GM19395 (cell line): ENCODE measurements around the gene DMRT3.
A peak's percentile ranks its signal among the peaks of the same experiment; 100 is the strongest.

Source experiments
- ATAC-seq: cut with Tn5 transposase; IDR thresholded peaks from one replicate; pipeline ENCODE4 v1.9.1; 2021; ENCODE audit warnings: mild to moderate bottlenecking, moderate library complexity; ENCODE audit not compliant: unreplicated experiment

Gene DMRT3

DNA sequence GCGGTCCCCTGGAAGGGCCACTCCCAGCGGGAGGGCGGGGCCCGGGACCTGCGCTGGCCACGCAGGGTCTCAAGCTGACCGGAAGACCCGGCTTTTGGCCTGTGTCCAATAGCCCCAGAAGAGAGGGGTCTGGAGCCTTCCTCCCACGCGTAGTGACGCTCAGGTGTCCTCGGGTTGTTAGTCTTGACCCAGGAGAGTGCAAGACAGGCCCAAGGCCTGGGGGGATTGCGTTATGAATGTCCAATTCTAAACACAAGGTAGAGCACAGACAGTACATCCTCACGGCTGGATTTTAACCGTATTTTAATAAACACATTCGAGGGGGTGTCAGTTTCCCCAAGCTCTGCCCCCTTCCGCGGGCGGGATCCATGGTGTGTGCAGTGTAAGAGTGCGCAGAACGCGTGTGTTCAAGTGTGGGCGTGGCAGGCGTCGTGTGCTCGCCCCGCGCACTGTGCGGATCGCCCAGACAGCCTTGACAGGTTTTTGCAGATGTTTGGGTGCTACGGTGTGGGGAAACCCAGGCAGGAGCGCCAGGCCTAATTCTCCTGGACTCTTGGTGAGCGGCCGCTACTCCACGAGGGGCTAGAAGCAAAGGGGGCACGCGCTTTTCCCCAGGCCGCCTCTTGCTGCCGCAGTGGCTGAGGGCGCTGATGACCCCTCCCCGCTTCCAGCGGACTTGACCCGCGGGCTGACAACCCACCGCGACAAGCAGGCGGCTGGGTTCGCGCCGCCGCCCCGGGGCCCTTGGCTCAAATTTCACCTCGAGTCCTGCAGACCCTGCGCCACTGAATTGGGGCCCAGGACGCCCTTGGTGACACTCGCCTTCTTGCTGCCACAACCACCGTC is 6.1 kb upstream of the DMRT3 start:
- ATAC-seq = no peak

DNA sequence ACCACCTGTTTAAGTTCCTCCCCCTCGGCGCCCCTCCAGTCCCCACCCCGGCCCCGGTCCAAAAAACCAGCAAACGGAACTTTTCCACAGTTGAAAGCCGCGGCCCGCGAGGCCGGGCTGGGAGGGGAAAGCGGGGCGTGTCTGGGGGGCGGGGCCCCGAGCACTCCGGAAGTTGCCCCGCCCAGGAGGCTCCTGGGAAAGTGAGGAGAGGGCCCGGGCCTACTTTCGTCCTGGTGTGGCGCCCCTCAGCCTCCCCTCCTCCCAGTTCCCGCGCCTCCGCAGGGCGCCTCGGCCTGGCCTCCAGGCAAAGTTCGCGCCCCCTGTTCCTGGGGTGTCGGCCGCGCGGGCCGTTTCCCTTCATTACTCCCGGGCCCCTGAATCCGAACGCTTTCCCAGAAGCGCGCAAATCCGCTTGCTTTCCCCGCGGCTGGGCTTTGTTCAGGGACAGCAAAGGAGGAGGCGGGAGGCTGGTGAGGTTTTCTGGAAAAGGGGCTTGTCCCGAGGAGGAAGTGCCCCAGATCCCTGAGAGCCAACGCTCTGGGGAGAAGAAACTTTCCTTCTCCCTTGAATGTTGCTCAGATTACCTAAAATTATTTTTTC is 4.5 kb upstream of the DMRT3 start:
- ATAC-seq = no peak

DNA sequence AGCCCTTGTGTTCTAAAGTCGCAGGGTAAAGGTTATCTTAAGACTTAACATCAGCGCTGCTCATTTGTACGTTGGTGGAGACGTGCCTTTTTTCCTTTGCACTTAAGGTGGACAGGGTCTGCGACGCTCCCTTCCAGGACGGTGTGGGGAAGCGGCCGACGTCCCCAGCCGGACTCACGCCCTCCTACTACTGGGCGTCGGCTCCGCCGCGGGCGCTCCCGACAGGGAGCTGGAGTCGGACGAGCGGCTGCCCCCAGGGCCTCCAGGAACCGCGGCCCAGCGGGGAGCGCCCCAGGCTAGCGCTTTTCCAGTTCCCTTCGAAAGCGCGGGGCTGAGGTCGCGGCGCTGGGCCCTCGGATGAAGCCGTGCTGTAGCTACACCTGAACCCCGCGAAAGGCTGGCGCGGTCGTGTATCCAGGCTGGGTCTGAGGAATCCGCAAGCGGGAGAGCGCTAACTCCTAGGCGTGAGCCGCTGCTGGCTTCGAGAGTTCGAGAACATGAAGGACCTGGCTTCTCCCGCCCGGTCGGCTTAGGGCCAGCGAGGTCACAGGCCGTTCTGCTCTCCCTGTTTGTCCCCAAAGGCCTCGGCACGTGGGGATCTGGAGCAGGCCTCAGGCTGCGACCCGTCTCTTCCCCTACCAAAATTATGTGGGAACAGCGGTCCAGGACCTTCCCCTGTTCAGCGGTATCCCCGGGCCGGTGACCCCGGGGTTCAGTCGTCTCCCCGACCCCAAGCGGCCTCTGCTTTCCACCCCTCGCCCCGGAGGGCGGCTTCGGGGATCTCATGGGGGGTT is 3.8 kb upstream of the DMRT3 start:
- ATAC-seq = no peak

DNA sequence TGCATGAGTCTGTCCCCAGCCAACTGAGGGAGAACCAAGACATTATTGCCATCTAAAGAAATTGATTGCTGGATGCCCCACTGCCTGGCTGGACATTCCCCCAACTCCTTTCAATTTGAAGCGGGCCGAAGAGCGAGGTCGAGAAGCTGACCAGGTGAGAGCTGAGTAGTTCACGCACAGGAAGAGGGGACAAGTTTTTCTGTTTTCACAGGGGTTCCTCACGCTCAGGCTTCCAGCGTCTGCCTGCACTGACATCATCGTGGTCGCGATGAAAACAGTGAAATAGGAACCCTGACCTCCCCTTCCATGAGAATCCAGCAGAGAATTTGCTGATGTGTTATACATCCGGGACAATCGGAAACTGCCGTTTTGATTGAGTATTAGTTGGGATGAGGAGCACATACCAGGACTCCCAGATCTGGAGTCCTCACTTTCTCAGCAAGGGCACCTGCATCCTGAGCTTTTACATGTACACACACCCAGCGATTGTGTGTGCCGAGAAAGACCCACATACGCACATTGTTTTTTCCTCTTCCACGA is 3.1 kb upstream of the DMRT3 start:
- no peak for ATAC-seq

DNA sequence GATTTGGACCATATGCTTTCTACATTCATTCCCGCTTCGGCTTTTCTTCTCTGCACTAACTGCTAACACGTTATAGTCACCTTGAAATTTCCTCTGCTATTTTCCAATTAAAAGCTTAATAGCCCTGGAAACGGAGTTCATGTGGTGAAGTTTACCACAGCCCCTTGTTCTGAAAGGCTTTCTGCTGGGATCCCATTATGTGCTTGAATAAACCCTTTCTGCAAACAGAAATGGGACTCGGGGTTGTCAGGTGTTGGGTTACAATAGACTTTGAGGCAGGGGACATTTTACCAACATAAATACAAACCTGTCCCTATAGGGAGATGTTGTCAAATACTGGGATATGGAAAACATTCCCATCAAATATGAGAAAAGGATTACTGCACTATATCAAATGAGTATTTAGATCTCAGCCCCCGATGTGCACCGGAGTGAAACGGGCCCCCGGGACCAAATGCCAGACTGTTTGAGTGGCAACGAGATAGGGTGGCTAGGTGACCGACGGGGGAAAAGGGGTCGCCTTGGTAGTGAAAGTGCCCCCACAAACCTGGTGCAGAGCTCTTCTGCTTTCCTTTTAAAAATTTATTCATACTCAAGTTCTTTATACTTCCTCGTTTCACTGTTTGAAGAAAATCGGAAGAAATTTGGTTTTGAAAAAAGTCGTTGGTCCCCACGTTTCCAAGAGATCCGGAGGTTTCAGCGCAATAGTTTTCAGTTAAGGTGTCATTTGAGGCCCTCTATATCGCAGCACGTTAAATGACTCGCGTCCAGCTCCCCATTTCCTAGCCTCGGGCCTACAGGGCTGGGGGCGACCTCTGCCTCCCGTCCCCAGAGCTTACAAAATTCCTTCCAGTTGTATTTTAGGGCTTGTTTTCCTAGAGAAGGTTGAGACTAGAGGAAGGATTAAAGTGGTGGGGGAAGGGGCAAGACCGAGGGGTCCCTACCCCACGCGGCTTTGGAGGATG is 2.1 kb upstream of the DMRT3 start:
- no peak for ATAC-seq

DNA sequence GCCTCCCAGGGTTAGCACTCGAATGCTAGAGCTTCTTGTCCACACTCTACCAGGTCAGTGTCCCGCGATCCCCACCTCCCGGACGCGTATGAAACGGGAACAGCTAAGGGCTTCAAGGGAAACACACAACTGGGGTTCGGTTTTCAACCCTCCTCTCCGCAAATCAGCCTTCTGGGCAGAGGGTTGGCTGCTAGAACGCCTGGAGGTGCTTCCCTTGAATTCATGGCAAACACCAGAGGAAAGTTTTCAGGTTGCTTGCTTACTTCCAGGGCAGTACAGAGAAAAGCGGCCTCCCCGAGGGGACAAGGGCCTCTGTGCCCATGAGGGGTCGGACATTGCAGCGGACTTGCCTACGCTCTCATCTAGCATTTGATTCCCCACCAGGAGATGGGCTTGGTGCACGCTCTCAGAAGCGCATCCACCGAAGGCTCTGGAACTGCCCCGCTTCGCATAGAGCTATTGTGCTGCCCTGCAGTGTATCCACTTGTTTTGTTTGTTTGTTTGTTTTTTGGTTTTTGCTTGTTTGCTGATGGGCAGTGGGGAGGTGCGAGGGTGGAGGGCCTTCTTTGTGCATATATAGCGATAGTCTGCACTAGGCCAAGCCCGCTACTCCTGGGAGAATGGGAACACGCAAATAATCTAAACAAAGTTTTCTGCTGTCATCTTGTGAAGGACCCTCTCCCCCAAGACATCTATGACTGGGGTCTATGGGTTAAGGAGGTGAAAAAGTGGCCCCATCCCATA is 1.3 kb upstream of the DMRT3 start:
- no peak for ATAC-seq

DNA sequence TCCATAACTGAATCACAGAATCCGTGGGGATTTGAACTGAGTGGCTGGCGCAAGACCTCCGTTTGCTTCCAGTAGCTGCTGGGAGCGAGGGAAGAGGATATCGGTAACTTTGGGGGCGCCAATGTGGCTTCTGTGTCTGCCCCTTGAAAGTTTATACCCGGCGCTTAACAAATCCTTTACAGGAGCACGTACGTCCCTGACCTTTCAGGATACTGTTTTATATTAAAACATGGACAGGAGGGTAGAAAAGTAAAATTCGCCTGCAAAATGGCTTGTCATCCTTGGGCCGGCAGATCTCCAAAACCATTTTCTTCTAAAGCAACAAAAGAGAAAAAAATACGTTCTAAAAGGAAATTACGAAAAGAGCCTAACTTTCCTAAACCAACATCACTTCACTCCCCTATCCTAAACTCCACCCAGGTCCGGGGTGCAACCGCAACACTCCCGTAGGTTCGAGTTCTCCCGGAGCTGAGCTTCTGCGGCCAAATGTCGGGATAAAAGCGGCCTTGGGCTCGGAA is 656 bp upstream of the DMRT3 start:
- no peak for ATAC-seq

DNA sequence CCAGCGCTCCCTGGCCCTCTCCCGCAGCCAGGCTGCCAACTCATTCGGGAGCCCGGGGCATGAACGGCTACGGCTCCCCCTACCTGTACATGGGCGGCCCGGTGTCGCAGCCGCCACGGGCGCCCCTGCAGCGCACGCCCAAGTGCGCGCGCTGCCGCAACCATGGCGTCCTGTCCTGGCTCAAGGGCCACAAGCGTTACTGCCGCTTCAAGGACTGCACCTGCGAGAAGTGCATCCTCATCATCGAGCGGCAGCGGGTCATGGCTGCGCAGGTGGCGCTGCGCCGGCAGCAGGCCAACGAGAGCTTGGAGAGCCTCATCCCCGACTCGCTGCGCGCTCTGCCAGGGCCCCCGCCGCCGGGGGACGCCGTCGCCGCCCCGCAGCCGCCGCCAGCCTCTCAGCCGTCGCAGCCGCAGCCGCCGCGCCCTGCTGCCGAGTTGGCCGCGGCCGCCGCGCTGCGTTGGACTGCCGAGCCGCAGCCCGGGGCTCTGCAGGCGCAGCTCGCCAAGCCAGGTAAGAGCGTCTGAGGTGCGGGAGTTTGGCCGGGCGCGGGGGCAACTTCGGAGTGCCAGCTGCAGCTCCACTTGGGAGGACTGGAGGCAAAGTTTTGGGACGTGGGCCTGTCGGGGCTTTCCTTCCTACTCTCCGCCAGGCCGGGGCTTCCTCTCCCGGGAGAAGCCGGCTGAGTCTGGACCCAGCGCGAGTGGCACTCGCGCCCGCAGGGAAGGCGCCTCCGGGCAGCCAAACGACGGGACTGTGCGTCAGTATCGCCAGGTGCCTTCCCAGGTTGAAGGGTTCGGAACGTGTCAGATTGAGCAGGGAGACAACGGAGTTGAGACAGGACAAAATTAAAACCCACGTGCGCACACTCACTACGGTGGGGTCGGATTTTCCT is 735 bp downstream of the DMRT3 start:
- ATAC-seq = no peak

DNA sequence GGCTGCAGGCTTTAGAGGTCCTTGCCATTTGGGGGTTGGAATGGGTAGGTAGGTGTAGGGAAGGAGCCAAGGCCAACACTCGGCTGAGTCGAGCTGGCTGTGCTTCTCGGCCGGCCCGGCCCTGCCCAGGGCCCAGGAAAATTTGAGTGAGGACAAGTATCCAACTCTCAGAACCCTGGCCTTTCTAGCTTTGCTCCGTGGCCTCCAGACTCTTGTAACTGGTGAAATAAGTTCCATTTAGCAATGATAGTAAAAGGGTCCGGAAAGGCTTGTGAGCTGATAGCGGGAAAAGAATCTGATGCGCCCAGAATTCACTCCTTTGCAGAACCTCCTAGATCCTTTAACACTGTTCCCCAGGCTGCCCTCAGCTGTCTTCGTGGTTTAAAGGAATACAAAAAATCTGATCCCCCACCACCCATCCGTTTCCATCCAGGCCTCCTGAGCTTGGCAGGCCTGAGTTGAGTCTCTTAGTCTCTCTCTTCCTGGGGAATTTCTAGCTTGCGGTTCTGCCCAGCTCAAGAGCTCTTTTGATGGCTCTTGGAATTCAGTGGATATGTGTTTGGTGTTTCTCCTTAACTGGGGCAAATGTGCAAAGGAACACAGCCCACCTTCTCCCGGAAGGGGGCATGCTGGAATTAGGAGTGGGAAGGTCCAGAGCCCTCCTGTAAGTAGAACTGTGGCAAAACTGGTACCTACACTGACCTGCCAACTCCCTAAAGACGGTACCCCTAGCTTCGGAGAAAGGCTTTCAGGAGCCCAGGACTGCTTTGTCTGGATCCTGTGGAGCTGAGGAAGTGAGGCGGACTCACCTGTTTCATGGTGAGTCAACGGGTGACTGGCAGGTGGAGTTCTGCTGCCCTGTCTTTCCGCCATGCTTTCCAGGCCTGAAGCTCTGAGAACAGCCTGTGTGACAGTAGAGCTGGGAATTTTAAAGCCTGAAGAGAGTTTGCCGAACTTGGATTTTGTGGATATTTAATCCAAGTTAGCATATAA is 1.7 kb downstream of the DMRT3 start:
- ATAC-seq = no peak

DNA sequence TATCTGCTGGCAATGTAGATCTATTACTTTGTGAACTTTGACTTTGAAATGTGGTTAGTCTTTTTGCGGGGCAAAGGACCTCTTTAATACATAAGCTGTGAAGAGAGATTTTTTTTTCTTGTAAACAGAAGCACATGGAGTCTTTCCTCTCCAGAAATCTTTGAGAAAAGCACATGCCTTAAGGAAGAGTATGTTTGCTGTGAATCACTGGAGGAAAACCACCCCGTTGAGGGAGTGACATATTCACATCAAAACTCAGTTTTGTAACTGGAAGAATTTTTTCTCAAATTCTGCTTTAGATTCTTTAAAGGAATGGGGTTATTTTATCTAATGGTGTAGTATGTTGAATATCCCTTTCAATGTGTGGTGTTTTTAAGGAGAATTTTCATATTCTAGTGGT is 3.5 kb downstream of the DMRT3 start:
- ATAC-seq = no peak

DNA sequence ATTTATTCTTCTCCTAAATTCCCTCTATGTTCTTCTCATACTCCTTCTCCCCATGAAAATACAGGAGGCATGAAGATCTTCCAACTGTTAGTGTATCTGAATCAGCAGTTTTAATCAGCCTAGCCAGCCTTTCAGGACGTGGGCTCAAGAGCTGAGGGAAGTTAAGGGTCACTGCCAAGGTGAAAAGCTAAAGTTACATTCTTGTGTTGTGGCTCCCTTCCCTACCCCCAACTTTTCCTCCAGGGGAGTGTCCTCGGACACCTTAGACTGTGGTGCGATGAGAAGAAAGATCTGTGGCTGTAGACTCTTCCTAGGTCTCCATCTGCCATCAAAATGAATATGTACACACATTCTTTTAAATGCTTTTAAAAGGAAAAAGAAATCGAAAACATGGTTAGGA is 4.2 kb downstream of the DMRT3 start:
- ATAC-seq = no peak

DNA sequence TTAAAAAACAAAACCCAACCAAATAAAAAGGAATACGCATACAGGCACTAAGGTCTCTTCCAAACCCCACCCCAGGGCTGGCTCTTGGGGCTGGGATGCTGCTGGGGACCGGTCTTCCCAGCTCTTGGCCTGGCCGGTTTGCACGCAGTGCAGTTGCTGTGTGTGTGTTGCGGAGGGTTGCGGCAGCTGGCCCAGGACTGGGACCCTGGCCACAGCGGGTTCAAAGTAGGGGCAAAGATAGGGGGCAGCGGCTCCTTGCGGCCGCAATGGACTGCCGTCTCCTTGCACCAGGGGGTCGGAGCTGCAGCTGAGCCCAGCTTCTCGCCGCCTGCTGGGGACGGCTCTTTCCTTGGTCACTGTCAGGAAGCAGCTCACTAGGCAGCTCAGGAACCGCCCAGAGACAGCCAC is 5.0 kb downstream of the DMRT3 start:
- no peak for ATAC-seq

DNA sequence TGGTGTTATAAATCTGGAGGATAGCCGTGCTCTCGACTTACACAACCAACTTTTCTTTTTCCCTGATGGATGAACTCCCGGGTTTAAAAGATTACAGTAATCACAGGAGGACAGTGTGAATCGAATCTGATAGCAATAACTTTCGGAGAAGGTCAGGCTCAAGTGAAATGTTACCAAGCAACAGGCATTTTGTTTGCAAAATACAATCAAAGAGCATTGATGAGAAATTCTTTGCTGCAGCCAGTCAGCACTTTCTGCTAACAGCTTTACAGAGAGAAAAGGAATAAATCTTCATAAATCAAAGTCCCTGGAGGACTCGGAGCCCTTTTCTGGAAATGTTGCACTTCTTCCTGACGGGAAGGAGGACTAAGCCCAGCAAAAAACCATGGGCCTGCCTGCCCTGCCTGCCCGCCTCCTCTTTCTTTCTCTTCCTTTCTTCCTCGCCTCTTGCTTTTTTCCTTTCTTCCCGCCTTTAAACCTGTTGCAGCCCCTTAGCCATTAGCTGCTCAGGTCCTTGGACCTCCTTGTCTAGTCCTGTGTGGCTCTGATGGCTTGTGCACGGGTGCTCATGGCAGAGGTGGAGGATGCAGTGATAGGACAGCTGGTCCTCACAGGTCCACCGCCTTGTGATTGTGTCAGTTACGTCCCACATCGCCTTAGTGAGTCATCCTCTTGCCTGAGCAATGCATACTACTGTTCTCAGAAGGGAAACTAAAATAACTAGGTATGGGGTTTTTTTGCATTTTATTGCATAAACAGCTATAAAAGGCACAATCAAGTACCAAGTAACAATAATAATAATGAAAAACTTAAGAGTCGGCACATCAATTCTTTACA is 6.2 kb downstream of the DMRT3 start:
- no peak for ATAC-seq

DNA sequence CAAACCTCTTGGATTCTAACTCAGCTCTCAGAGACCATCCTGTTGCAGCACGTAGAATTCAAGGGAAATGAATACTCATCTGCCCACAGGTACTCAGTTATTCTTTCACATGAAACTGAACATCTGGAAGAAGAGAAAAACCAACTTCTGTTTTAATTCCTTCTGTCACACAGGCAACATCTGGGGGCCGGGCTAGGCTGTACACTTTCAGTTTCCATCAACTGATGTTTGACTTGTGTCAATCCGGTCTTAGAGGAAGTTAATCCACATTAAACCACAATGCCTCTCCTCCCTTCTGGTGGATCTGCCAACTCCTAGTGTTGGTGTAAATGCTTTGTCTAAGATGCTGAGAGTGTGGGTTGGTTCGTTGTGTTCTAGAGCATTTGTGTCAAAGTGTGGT is 17.6 kb downstream of the DMRT3 start:
- peak; percentile 82 for ATAC-seq

DNA sequence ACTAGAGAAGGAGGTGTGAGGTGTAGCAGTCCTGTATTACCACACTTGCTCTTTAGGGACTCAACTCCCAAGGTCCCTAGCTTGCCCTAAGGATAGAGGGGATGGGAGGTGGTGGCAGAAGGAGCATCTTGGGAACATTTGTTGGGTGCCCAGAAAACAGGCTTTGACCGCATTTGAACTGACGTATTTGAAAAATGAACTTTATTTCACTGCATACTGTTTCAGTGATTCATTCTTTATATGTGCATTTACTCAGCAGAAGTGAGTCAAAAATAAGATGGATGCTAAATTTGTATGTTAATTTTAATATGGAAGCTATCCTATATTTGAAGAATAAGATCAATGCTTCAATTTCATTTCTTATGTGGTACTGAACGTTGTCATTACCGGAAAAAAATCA is 18.7 kb downstream of the DMRT3 start:
- ATAC-seq = no peak

DNA sequence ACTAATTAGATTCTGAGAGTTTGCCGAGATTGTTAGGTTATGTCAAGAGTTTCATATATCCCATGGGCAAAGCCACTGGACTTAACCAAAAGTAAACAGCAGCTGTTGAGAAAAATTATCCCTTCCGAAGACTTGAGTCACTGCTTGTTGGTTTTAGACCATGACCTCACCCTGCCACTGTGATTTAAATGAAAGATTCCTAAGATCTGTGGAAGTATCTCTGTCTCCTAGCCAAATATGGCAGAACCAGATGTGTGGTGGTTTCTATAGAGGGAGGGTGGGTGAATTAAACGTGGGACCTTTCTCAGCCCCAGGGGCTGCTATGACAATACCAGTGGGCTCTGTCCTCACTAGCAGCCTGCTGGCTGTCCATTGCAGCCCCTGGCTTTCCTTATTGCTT is 19.3 kb downstream of the DMRT3 start:
- no peak for ATAC-seq
